ENCODE results near the gene MXD4.

MXD4 gene

GRCh38 chr4:2274320-2275043 lies 12.6 kb upstream of the MXD4 start:
- H3K4me3 ChIP-seq (ENCODE audit: low read length) = no peak overlapping the region
- TF ChIP-seq ZNF274 (IDR thresholded peaks at IDR 0.05; ENCODE audit: low read depth, low read length) = no peak

- TF ChIP-seq ZNF274 (IDR thresholded peaks at IDR 0.05; ENCODE audit: low read depth, low read length) = no peak
- H3K4me3 ChIP-seq (ENCODE audit: low read length) = no peak overlapping the region
Observed at GRCh38 chr4:2273657-2274319, 11.9 kb upstream of the MXD4 start.

DNA sequence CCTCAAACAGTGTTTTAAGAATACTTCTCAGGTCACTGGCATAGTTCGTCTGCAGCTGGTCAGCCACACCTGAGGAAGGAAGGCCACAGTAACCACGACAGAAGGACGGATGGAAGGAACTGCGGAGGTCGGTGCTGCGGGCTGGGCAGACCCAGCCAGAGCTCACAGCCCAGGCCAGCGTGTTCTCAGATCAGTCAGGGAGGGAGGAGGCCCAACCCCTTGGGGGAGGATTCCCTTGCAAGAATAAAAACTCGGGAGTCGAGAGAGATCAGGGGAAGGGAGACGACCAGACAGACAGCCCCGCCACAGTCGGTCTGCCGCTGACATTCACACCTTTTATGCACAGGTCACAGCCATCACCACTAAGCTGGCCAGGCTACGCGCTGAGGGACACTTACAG lies 11.3 kb upstream of the MXD4 start:
- no peak for TF ChIP-seq ZNF274 (IDR thresholded peaks at IDR 0.05; ENCODE audit: low read depth, low read length)

GRCh38 chr4:2272828-2273120 lies 10.9 kb upstream of the MXD4 start:
- no peak overlapping the region for H3K4me3 ChIP-seq (ENCODE audit: low read length)
- TF ChIP-seq ZNF274 (IDR thresholded peaks at IDR 0.05; ENCODE audit: low read depth, low read length) = no peak

More for the DNA sequence above, 11.3 kb upstream of the MXD4 start:
- no peak overlapping the region for H3K4me3 ChIP-seq (ENCODE audit: low read length)

DNA sequence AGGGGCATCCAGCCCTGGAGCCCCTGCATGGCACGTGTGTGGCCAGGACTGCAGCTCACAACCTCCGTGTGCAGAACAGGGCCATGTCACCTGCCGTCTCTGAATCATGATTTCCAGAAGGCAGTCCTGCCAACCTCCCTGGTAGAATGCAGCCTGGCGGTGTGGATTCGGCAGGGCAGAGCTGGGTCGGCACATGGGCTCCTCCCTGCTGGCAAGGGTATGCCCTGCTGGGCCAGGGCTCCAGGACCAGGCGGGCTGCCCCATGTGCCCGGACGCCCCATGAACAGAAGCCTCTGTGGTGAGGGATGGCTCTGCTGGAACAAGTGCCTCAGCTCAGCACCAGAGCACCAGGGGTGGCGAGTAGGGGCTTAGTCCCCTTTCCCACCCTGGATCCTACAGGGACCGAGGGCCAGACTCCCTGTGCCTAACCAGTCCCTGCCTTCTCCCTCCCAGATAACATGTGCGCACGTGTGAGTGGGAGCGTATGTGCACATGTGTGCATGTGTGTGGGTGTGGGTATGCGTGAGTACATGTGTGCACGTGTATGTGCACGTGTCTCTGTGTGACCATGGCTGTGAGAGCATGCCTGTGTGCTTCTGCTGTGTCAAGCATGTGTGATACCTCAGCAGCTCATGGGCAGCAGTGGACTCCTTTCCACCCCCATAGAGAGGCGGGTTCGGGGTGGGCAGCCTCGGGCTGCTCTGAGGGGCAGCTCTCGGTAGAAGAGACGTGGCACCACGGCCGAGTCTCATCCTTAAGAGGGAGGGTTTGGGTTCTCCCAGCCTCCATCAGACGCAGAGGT lies 10.3 kb upstream of the MXD4 start:
- H3K4me3 ChIP-seq (ENCODE audit: low read length) = no peak overlapping the region
- TF ChIP-seq ZNF274 (IDR thresholded peaks at IDR 0.05; ENCODE audit: low read depth, low read length) = no peak

- TF ChIP-seq ZNF274 (IDR thresholded peaks at IDR 0.05; ENCODE audit: low read depth, low read length) = no peak
Observed at GRCh38 chr4:2271279-2272025, 9.5 kb upstream of the MXD4 start.

DNA sequence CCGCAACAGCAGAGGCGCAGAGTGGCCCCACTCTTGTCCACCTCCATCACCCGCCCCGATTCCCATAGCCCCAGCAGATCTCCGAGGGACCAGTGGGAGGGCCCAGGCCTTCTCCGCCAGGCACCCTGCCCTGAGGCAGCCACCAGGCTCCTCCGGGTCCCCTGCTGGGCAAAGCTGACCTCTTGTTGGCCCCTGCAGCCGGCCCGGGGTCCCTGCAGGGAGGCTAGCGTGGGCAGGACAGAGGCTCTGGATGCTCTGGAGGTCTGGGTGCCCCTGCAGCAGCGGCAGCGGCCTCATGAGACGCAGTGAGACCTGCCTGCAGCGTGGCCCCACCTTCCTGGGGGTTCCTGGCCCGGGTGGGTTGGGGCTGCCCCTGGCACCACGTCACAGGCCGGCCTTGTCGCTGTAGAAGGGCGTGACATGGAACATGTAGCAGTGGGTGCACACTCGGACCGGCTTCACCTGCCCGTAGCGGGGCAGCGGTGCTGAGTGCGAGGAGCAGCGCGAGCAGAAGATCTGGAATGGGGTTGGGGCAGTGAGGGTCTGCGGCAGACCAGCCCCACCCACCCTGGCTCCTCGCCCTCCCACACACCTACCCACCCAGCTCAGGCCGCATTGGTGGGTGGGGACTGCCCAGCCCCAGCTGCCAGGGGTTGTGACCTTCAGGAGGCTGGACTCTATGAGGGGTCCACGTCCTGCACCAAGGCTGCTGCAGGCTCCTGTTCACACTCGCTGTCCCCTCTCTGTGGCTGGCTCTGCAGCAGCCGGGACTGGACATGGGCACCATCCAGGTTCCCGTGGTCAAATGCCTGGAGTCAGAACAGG lies 8.6 kb upstream of the MXD4 start:
- no peak overlapping the region for H3K4me3 ChIP-seq (ENCODE audit: low read length)
- TF ChIP-seq ZNF274 (IDR thresholded peaks at IDR 0.05; ENCODE audit: low read depth, low read length) = no peak

More at GRCh38 chr4:2271279-2272025, 9.5 kb upstream of the MXD4 start:
- H3K4me3 ChIP-seq (ENCODE audit: low read length) = no peak overlapping the region

- no peak for TF ChIP-seq ZNF274 (IDR thresholded peaks at IDR 0.05; ENCODE audit: low read depth, low read length)
- H3K4me3 ChIP-seq (ENCODE audit: low read length) = no peak overlapping the region
Observed at GRCh38 chr4:2269618-2270163, 7.8 kb upstream of the MXD4 start.

DNA sequence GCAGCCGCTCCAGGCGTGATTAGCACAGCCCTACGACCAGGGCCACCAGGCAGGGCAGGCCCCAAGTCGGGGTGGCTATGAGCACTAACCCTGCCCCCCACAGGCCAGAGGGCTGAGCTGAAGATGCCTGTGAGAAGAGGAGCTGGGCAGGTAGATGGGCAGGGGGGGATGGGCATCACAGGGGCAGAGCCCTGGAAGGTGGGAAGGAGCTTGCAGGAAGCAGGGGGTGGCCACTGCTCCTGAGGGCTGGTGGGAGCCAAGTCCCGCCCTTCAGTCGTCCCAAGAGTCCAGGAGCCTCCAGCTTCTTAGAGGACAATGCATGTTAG lies 7.3 kb upstream of the MXD4 start:
- H3K4me3 ChIP-seq (ENCODE audit: low read length) = no peak overlapping the region
- no peak for TF ChIP-seq ZNF274 (IDR thresholded peaks at IDR 0.05; ENCODE audit: low read depth, low read length)

GRCh38 chr4:2268357-2269205 lies 6.7 kb upstream of the MXD4 start:
- no peak for TF ChIP-seq ZNF274 (IDR thresholded peaks at IDR 0.05; ENCODE audit: low read depth, low read length)
- no peak overlapping the region for H3K4me3 ChIP-seq (ENCODE audit: low read length)

GRCh38 chr4:2267841-2268240 lies 5.9 kb upstream of the MXD4 start:
- no peak for TF ChIP-seq ZNF274 (IDR thresholded peaks at IDR 0.05; ENCODE audit: low read depth, low read length)
- no peak overlapping the region for H3K4me3 ChIP-seq (ENCODE audit: low read length)

GRCh38 chr4:2267320-2267811 lies 5.5 kb upstream of the MXD4 start:
- no peak overlapping the region for H3K4me3 ChIP-seq (ENCODE audit: low read length)
- TF ChIP-seq ZNF274 (IDR thresholded peaks at IDR 0.05; ENCODE audit: low read depth, low read length) = no peak
